ENCODE data around the gene CD79B.
A peak's percentile ranks its signal among the peaks of the same experiment; 100 is the strongest.

Gene CD79B

DNA sequence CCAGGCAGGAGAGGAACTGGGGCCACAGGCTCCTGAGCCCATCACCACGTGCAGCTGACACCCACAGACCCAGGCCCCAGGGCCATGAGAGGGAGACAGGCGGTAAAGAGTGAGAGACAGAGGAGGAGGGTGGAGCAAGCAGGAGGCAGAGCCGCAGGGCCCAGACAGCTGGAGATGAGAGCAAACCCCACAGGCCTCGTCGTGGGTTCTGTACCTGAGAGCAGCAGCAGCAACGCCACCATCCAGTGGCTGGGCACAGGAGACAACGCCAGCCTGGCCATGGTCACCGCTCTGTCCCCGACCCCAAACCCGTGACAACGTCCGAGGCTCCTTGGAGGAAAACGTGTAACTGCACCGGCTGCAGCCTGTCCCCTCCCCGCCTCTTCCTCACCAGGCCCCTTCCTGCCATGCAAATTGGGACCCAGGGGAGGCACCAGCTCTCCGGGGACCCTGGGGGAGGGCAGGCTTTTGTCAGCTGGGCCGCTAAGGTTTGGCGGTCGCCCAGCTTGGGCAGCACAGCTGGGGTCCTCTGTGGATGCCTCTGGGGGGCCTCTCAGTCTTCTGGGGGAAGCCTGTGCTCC is at the start of gene CD79B:
CD79B (minus strand) TSS at position 351 of the 581 bp plus-strand sequence; CDS start at position 281, 70 bp downstream.
- H3K4me3 ChIP-seq (ENCODE audit: low read length) = no peak within 1 kb of the TSS
- no peak for DNase-seq (ENCODE audit: low read depth)

GRCh38 chr17:63978272-63979200 is 46.4 kb upstream of the CD79B start:
- no peak for TF ChIP-seq CTCF (IDR thresholded peaks at IDR 0.05; ENCODE audit: insufficient read depth, low read depth, low read length, missing control alignments)
- DNase-seq (ENCODE audit: low read depth) = no peak
- no peak overlapping the region for H3K4me3 ChIP-seq (ENCODE audit: low read length)

More for the DNA sequence above, at the start of gene CD79B:
- TF ChIP-seq CTCF (IDR thresholded peaks at IDR 0.05; ENCODE audit: insufficient read depth, low read depth, low read length, missing control alignments) = no peak

DNA sequence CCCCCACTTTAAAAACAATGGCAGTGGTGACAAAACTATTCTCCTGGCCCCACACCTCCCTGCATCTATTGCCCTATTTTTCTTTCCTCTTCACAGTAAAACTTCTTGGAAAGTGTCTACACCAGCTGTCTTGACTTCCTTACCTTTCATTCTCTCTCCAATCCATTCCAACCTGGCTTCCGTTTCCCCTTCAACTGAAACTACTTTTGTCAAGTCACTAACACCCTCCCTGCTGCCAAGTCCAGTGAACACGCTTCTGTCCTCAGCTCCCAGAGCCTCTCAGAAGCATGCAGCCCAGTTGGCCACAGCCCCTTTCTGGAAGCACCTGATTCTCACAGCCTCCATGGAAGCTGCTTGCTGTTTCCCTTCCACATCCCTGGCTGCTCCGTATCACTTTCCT is 44.6 kb upstream of the CD79B start:
- no peak for TF ChIP-seq CTCF (IDR thresholded peaks at IDR 0.05; ENCODE audit: insufficient read depth, low read depth, low read length, missing control alignments)
- DNase-seq (ENCODE audit: low read depth) = no peak
- H3K4me3 ChIP-seq (ENCODE audit: low read length) = no peak overlapping the region

DNA sequence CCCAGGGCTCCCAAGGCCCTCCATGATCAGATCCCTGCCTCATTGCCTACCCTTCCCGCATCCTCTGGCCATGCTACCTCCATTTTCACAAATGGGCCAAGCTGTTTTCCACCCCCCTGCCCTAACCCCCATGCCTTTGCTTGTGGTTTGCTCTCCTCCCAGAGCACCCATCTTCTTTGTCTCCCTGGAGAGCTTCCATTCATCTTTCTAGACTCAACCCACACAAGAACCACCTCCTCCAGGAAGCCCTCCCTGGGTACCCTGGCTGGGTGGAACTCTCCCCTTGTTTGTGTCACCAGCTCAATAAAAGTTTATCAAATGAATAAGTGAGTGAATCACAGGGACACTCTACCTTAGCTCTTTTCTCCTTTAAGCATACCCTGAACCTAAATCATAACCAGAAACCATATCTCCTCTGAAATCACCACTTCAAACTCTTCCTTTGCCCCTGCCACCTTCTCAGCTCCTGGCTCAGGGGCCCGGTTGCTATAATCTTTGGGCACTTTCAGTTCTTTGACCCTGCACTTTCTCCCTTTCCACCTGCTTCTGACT is 43.5 kb upstream of the CD79B start:
- no peak for TF ChIP-seq CTCF (IDR thresholded peaks at IDR 0.05; ENCODE audit: insufficient read depth, low read depth, low read length, missing control alignments)
- H3K4me3 ChIP-seq (ENCODE audit: low read length) = no peak overlapping the region
- DNase-seq (ENCODE audit: low read depth) = no peak

- TF ChIP-seq CTCF (IDR thresholded peaks at IDR 0.05; ENCODE audit: insufficient read depth, low read depth, low read length, missing control alignments) = no peak
- peak; percentile 78 for DNase-seq (ENCODE audit: low read depth)
- H3K4me3 ChIP-seq (ENCODE audit: low read length) = no peak overlapping the region
These were observed 42.6 kb upstream of the CD79B start for GRCh38 chr17:63974594-63975192.

- TF ChIP-seq CTCF (IDR thresholded peaks at IDR 0.05; ENCODE audit: insufficient read depth, low read depth, low read length, missing control alignments) = no peak
- H3K4me3 ChIP-seq (ENCODE audit: low read length) = no peak overlapping the region
- DNase-seq (ENCODE audit: low read depth) = peak; percentile 53
These were observed 41.9 kb upstream of the CD79B start for GRCh38 chr17:63973930-63974593.

Data from epithelial cell of esophagus (primary cell).